Measurements from ENCODE around the gene ZMYND8.

Gene ZMYND8

DNA sequence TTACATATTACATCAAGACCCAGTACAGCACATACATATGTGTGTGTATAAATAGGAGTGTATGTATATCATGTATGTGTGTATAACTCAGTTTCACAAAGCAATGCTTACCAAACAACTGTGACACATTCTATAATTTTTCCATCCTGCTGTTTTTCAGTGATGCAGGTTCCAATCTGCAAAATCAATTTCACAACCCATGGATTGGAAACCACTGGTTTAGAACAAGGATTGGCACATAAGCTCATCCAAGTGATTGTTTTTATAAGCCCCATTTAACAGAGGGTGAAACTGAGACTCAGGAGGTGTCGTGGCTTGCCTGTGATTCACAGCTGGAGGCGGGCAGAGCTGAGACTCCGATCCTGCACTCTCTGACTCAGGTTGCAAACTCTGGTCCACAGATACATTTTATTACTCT, 158.2 kb downstream of the ZMYND8 start:
- Histone ChIP-seq H3K4me3 (ENCODE audit: low read depth in 1 of 2, low read length in 2 of 2) (no peak overlapping the region), H3K9ac (ENCODE audit: low read depth in 1 of 2, low read length in 2 of 2) (no peak overlapping the region), H3K9me3 (ENCODE audit: control insufficient read depth in 1 of 2, low read length in 2 of 2) (no peaks in the 10 kb centered on the region), H3K36me3 (ENCODE audit: control insufficient read depth in 1 of 2, insufficient read depth in 2 of 2, low read length in 2 of 2) (no peaks in the 10 kb centered on the region), H3K27ac (ENCODE audit: low read depth, low read length) (no peak overlapping the region), H3K4me1 (ENCODE audit: control insufficient read depth in 1 of 2, insufficient read depth in 2 of 2, low read length in 2 of 2) (peaks cover 3 to 5% of the 10 kb centered on the region in 2 donors), H3K27me3 (ENCODE audit: control insufficient read depth in 1 of 2, insufficient read depth in 2 of 2, low read length in 2 of 2) (no peaks in the 10 kb centered on the region)

DNA sequence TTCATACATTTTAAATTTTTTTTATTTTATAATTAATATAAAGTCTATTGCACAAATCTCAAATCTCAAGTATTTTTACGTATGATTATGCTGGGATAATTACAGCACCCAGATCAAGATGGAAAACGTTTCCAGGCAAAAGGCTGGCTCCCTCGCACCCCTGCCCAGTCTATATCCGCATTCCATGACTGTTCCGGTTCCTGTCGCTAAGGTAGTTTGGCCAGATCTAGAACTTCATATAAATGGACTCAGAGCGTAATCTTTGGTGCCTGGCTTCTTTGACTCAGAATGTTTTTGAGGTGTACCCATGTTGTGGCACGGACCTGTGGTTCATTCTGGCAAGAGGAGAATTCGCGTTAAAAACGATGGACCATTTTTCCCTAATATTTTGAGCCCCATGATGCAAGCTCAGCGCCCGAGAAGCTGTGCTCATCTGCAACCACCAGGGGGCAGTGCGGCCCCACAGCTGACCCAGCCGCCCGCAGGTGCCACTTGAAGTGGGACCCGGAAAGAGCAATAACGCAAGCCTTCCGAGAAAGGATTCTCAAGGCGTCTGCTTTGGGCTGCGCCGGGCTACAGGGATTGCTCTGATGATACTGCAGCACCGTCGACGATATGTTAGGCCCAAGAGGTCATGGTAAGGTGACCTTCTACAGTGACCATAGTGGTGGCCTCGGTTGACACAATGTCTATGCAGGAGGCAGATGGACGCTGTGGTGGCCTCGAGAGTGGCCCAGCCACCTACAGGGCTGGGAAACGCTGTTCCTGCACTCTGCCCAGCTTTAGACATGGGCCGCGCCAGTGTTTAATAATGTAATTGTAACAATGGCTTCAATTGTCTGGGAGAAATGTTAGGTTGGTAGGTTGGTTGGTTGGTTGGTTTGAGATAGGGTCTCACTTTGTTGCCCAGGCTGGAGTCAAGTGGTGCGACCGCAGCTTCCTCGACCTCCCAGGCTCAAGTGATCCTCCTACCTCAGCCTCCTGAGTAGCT, 160.1 kb downstream of the ZMYND8 start:
- no peaks in the 10 kb centered on the region for H3K27me3 ChIP-seq (ENCODE audit: control insufficient read depth in 1 of 2, insufficient read depth in 2 of 2, low read length in 2 of 2)
- H3K9ac ChIP-seq (ENCODE audit: low read depth in 1 of 2, low read length in 2 of 2): no peak overlapping the region
- no peaks in the 10 kb centered on the region for H3K9me3 ChIP-seq (ENCODE audit: control insufficient read depth in 1 of 2, low read length in 2 of 2)
- H3K4me1 ChIP-seq (ENCODE audit: control insufficient read depth in 1 of 2, insufficient read depth in 2 of 2, low read length in 2 of 2): peaks cover 3 to 5% of the 10 kb centered on the region in 2 donors
- peak overlapping the region; percentile 11 to 43 for H3K4me3 ChIP-seq (ENCODE audit: low read depth in 1 of 2, low read length in 2 of 2)
- H3K36me3 ChIP-seq (ENCODE audit: control insufficient read depth in 1 of 2, insufficient read depth in 2 of 2, low read length in 2 of 2): no peaks in the 10 kb centered on the region
- H3K27ac ChIP-seq (ENCODE audit: low read depth, low read length): no peak overlapping the region

DNA sequence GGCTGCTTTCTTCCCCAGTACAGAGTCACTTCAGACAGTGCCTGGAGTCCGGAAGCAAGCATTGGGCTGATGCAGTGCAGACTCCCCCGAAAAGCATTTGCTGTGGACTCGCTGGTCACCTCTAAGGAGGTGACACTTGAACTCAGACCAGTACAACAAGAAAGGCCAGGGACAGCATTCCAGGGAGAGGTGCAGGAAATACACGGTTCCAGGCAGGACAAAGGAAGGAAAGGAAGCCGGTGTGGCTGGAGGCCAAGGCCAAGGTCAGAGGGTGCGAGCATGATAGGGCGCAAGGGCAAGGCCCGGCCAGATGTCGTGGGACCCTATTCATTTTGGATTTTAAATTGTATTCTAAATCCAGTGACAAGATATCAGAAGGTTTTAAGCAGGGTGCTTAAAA, 160.9 kb downstream of the ZMYND8 start:
- Histone ChIP-seq H3K4me3 (ENCODE audit: low read depth in 1 of 2, low read length in 2 of 2) (no peak overlapping the region), H3K36me3 (ENCODE audit: control insufficient read depth in 1 of 2, insufficient read depth in 2 of 2, low read length in 2 of 2) (no peaks in the 10 kb centered on the region), H3K27ac (ENCODE audit: low read depth, low read length) (no peak overlapping the region), H3K9ac (ENCODE audit: low read depth in 1 of 2, low read length in 2 of 2) (no peak overlapping the region), H3K9me3 (ENCODE audit: control insufficient read depth in 1 of 2, low read length in 2 of 2) (no peaks in the 10 kb centered on the region), H3K27me3 (ENCODE audit: control insufficient read depth in 1 of 2, insufficient read depth in 2 of 2, low read length in 2 of 2) (no peaks in the 10 kb centered on the region), H3K4me1 (ENCODE audit: control insufficient read depth in 1 of 2, insufficient read depth in 2 of 2, low read length in 2 of 2) (peaks cover 3 to 5% of the 10 kb centered on the region in 2 donors)

DNA sequence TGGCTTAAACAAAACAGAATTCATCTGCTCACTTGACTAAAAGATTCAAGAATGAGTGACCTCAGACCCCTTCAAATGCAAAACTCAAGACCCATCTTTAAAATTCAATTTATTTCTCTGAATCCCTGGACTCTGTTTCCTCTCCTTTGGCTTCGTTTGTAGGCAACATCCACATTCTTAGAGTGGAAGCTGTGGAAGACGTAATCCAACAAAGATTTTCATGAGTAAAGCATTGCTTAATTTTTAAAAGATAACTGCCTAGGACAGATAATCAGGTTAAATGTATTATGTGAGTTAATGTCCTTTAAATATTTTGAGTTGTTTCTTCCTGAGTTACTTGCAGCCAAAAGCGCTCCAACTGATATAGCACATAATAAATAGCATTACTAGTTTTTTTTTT, 164.5 kb downstream of the ZMYND8 start:
- Histone ChIP-seq H3K9ac (ENCODE audit: low read depth in 1 of 2, low read length in 2 of 2) (no peak overlapping the region), H3K4me3 (ENCODE audit: low read depth in 1 of 2, low read length in 2 of 2) (no peak overlapping the region), H3K9me3 (ENCODE audit: control insufficient read depth in 1 of 2, low read length in 2 of 2) (no peaks in the 10 kb centered on the region), H3K27me3 (ENCODE audit: control insufficient read depth in 1 of 2, insufficient read depth in 2 of 2, low read length in 2 of 2) (peaks cover 0 to 3% of the 10 kb centered on the region in 2 donors), H3K36me3 (ENCODE audit: control insufficient read depth in 1 of 2, insufficient read depth in 2 of 2, low read length in 2 of 2) (no peaks in the 10 kb centered on the region), H3K4me1 (ENCODE audit: control insufficient read depth in 1 of 2, insufficient read depth in 2 of 2, low read length in 2 of 2) (peaks cover 0 to 3% of the 10 kb centered on the region in 2 donors), H3K27ac (ENCODE audit: low read depth, low read length) (no peak overlapping the region)

DNA sequence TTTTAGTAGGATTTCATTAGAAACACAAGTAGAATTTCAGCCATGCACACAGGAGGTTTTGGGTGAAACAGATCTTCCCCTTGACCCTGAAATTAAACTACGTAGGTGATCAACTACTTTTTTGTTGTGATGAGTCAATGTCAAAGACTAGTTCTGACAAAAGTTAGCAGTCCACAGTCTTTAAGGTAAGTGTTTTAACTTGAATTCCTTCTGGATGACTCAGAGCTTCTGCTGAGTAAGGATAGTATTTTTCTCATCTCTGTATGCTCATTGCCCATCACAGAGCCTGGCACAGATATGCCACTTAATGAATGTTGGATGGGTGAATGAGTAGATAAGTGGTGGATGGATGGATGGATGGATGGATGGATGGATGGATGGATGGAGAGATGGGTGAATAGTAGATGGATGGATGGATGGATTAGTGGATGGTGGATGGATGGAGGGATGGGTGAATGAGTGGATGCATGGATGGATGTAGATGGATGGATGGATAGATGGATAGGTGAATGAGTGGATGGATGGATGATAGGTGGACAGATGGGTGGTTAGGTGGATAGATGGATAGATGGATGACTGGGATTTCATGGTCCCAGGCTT, 165.3 kb downstream of the ZMYND8 start:
- Histone ChIP-seq H3K4me1 (ENCODE audit: control insufficient read depth in 1 of 2, insufficient read depth in 2 of 2, low read length in 2 of 2) (no peaks in the 10 kb centered on the region), H3K9me3 (ENCODE audit: control insufficient read depth in 1 of 2, low read length in 2 of 2) (no peaks in the 10 kb centered on the region), H3K36me3 (ENCODE audit: control insufficient read depth in 1 of 2, insufficient read depth in 2 of 2, low read length in 2 of 2) (no peaks in the 10 kb centered on the region), H3K27ac (ENCODE audit: low read depth, low read length) (no peak overlapping the region), H3K9ac (ENCODE audit: low read depth in 1 of 2, low read length in 2 of 2) (no peak overlapping the region), H3K27me3 (ENCODE audit: control insufficient read depth in 1 of 2, insufficient read depth in 2 of 2, low read length in 2 of 2) (peaks cover 0 to 3% of the 10 kb centered on the region in 2 donors), H3K4me3 (ENCODE audit: low read depth in 1 of 2, low read length in 2 of 2) (no peak overlapping the region)

DNA sequence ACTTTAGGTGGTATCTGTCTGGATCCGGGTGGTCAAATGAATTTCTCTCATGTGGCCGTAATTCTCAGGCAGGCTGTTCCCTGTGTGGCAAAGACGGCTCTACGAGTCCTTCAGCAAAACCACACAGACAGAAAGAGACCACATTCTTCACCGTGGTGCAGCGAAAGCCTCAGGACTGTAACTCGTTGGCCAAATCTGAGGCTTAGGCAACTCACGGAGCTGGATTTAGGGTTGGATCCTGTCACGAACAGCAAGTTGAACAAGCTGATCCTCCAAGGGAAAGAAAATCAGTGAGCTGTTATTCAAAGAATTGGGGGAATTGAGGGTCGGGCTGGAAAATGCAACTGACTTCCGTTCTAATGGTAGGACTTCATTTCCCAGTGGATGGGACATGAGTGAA, 167.4 kb downstream of the ZMYND8 start:
- H3K9ac ChIP-seq (ENCODE audit: low read depth in 1 of 2, low read length in 2 of 2): no peak overlapping the region
- H3K9me3 ChIP-seq (ENCODE audit: control insufficient read depth in 1 of 2, low read length in 2 of 2): no peaks in the 10 kb centered on the region
- peaks cover 0 to 3% of the 10 kb centered on the region in 2 donors for H3K27me3 ChIP-seq (ENCODE audit: control insufficient read depth in 1 of 2, insufficient read depth in 2 of 2, low read length in 2 of 2)
- H3K36me3 ChIP-seq (ENCODE audit: control insufficient read depth in 1 of 2, insufficient read depth in 2 of 2, low read length in 2 of 2): no peaks in the 10 kb centered on the region
- H3K4me3 ChIP-seq (ENCODE audit: low read depth in 1 of 2, low read length in 2 of 2): no peak overlapping the region
- H3K27ac ChIP-seq (ENCODE audit: low read depth, low read length): no peak overlapping the region
- no peaks in the 10 kb centered on the region for H3K4me1 ChIP-seq (ENCODE audit: control insufficient read depth in 1 of 2, insufficient read depth in 2 of 2, low read length in 2 of 2)

DNA sequence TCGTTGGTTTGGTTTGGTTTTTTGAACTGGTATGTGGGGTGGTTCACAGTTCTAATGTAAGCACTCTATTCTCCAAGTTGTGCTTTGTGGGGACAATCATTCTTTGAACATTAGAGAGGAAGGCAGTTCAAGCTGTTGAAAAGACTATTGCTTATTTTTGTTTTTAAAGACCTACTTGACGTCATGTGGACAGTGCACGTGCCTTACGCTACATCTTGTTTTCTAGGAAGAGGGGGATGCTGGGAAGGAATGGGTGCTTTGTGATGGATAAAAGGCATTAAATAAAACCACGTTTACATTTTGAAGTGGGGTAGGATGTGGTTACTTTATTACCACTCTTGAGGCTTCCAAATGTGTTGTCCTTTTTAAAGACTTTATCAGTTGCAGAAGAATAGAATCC, 168.0 kb downstream of the ZMYND8 start:
- Histone ChIP-seq H3K27me3 (ENCODE audit: control insufficient read depth in 1 of 2, insufficient read depth in 2 of 2, low read length in 2 of 2) (peaks cover 0 to 3% of the 10 kb centered on the region in 2 donors), H3K9ac (ENCODE audit: low read depth in 1 of 2, low read length in 2 of 2) (no peak overlapping the region), H3K36me3 (ENCODE audit: control insufficient read depth in 1 of 2, insufficient read depth in 2 of 2, low read length in 2 of 2) (no peaks in the 10 kb centered on the region)

DNA sequence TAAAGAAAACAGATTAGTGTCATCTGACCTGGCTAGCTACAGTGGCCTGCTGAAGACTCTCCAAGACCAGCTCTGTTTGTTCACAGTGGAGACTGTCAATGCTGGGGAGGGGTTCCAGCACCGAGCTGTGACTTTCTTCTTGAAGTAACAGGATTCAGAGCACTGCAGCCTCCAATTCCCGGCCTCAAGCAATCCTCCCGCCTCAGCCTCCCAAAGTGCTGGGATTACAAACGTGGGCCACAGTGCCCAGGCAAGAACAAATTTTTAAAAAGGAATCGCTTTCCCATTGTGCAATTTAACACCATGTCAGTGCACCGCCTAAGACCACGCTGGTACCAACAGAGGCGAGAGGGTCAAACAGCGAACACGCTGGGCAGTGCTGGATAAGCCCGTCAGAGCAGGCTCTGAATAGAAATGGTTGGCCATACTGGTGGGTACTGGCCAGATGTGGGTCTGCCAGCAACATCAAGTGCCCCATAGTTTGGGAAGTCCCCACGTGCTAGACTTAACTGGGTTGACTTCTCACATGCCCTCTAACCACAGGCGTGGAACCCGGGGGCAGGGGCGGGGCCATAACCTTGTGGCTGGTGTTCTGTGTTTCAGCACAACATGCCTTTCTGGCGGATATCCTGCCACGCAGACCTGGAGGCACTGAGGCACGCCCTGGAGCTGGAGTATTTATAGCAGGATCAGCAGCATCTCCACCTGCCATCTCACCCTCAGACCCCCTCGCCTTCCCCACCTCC, 168.9 kb downstream of the ZMYND8 start:
- Histone ChIP-seq H3K27me3 (ENCODE audit: control insufficient read depth in 1 of 2, insufficient read depth in 2 of 2, low read length in 2 of 2) (peaks cover 0 to 3% of the 10 kb centered on the region in 2 donors), H3K9ac (ENCODE audit: low read depth in 1 of 2, low read length in 2 of 2) (no peak overlapping the region), H3K4me1 (ENCODE audit: control insufficient read depth in 1 of 2, insufficient read depth in 2 of 2, low read length in 2 of 2) (no peaks in the 10 kb centered on the region), H3K4me3 (ENCODE audit: low read depth in 1 of 2, low read length in 2 of 2) (no peak overlapping the region), H3K9me3 (ENCODE audit: control insufficient read depth in 1 of 2, low read length in 2 of 2) (no peaks in the 10 kb centered on the region), H3K27ac (ENCODE audit: low read depth, low read length) (no peak overlapping the region), H3K36me3 (ENCODE audit: control insufficient read depth in 1 of 2, insufficient read depth in 2 of 2, low read length in 2 of 2) (no peaks in the 10 kb centered on the region)

More for the DNA sequence above, 168.0 kb downstream of the ZMYND8 start:
- H3K27ac ChIP-seq (ENCODE audit: low read depth, low read length): no peak overlapping the region
- no peaks in the 10 kb centered on the region for H3K4me1 ChIP-seq (ENCODE audit: control insufficient read depth in 1 of 2, insufficient read depth in 2 of 2, low read length in 2 of 2)
- no peaks in the 10 kb centered on the region for H3K9me3 ChIP-seq (ENCODE audit: control insufficient read depth in 1 of 2, low read length in 2 of 2)
- no peak overlapping the region for H3K4me3 ChIP-seq (ENCODE audit: low read depth in 1 of 2, low read length in 2 of 2)

DNA sequence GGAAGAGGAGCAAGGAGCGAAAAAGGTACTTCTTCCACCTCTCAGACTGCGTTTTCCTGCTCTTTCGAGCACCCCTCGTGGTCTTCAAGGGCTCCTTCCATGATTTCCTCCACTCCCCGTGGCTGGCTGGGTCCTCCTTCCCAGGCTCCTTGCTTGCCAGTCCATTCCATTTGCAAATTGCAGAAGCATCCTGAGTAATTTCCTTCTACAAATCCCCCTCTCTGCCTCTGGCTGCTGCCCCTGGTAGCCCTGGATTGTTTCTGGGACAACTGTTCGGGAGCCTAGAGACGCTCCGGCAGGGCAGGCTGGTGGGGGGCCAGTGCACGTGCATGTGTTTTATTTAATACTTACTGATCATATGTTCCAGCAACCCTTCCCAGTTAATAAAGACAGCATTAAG, 173.1 kb downstream of the ZMYND8 start:
- Histone ChIP-seq H3K4me1 (ENCODE audit: control insufficient read depth in 1 of 2, insufficient read depth in 2 of 2, low read length in 2 of 2) (no peaks in the 10 kb centered on the region), H3K4me3 (ENCODE audit: low read depth in 1 of 2, low read length in 2 of 2) (no peak overlapping the region), H3K36me3 (ENCODE audit: control insufficient read depth in 1 of 2, insufficient read depth in 2 of 2, low read length in 2 of 2) (no peaks in the 10 kb centered on the region), H3K9me3 (ENCODE audit: control insufficient read depth in 1 of 2, low read length in 2 of 2) (no peaks in the 10 kb centered on the region), H3K27ac (ENCODE audit: low read depth, low read length) (no peak overlapping the region), H3K9ac (ENCODE audit: low read depth in 1 of 2, low read length in 2 of 2) (no peak overlapping the region), H3K27me3 (ENCODE audit: control insufficient read depth in 1 of 2, insufficient read depth in 2 of 2, low read length in 2 of 2) (no peaks in the 10 kb centered on the region)
